Loucy (cell line): ENCODE results near the gene PITPNB.

Experiments
- H2AFZ ChIP-seq: fragments of 200-600 bp; sonication (generic); 2 replicates; pipeline ENCODE4 v1.6.0; 2016; ENCODE audit warnings: antibody characterized with exemption, mild to moderate bottlenecking, low read length, moderate library complexity
- H3F3A ChIP-seq: fragments of 200-600 bp; 2 replicates; pipeline ENCODE4 v1.6.0; 2016; ENCODE audit warnings: antibody characterized with exemption, low read depth, mild to moderate bottlenecking
- H3K27me3 ChIP-seq: fragments of 200-600 bp; sonication (generic); 2 replicates; pipeline ENCODE4 v1.6.1; 2014; ENCODE audit warnings: low read length, mild to moderate bottlenecking; ENCODE audit not compliant: insufficient read depth, poor library complexity, severe bottlenecking
- H3K36me3 ChIP-seq: fragments of 200-600 bp; sonication (generic); 2 replicates; pipeline ENCODE4 v1.6.1; 2016; ENCODE audit warnings: low read length; ENCODE audit not compliant: insufficient read depth
- H3K4me1 ChIP-seq: fragments of 200-600 bp; sonication (generic); 2 replicates; pipeline ENCODE4 v1.5.1; 2014; ENCODE audit warnings: low read length, mild to moderate bottlenecking; ENCODE audit not compliant: insufficient read depth, poor library complexity, severe bottlenecking
- H3K4me2 ChIP-seq: fragments of 200-600 bp; sonication (generic); 2 replicates; pipeline ENCODE4 v1.6.0; 2014; ENCODE audit warnings: antibody characterized with exemption, low read length, low read depth, mild to moderate bottlenecking; ENCODE audit not compliant: poor library complexity, severe bottlenecking
- H3K4me3 ChIP-seq: fragments of 200-600 bp; sonication (generic); 2 replicates; pipeline ENCODE4 v1.5.1; 2014; ENCODE audit warnings: low read length, mild to moderate bottlenecking, mixed read lengths; ENCODE audit not compliant: poor library complexity, severe bottlenecking
- H3K79me2 ChIP-seq: fragments of 200-600 bp; sonication (generic); 2 replicates; pipeline ENCODE4 v1.6.1; 2014; ENCODE audit warnings: low read length; ENCODE audit not compliant: insufficient read depth
- H3K9ac ChIP-seq: fragments of 200-600 bp; sonication (generic); 2 replicates; pipeline ENCODE4 v1.6.0; 2014; ENCODE audit warnings: mild to moderate bottlenecking, low read depth, low read length, moderate library complexity; ENCODE audit not compliant: poor library complexity, severe bottlenecking
- H3K9me2 ChIP-seq: fragments of 200-600 bp; sonication (generic); replicated peaks from 2 replicates; pipeline ENCODE4 v1.6.1; 2016; ENCODE audit warnings: low read depth, low read length, mixed read lengths
- H3K9me3 ChIP-seq: fragments of 200-600 bp; sonication (generic); 2 replicates; pipeline ENCODE4 v1.6.1; 2014; ENCODE audit warnings: mild to moderate bottlenecking, antibody characterized with exemption, low read length, low read depth; ENCODE audit not compliant: insufficient read depth
- H4K20me1 ChIP-seq: fragments of 200-600 bp; sonication (generic); 2 replicates; pipeline ENCODE4 v1.6.0; 2014; ENCODE audit warnings: antibody characterized with exemption, low read length, mild to moderate bottlenecking; ENCODE audit not compliant: insufficient read depth, poor library complexity, severe bottlenecking
- CTCF ChIP-seq: fragments of 200-600 bp; sonication (generic); conservative IDR thresholded peaks from 2 replicates; pipeline ENCODE4 v1.5.1; 2014; ENCODE audit warnings: mild to moderate bottlenecking, antibody characterized with exemption, low read length
- EZH2phosphoT487 ChIP-seq: fragments of 200-600 bp; IDR thresholded peaks from 2 replicates; pipeline ENCODE4 v1.6.1; 2018; ENCODE audit warnings: antibody characterized with exemption, mild to moderate bottlenecking, moderate library complexity, borderline replicate concordance

Gene PITPNB

GRCh38 chr22:27820896-27821866 is 97.9 kb downstream of the PITPNB start:
- Histone ChIP-seq H3K9ac (no peak overlapping the region), H3K36me3 (no peaks in the 10 kb centered on the region), H2AFZ (no peak overlapping the region), H3K4me2 (no peak overlapping the region), H3K9me2 (no peaks in the 10 kb centered on the region), H3K4me1 (no peaks in the 10 kb centered on the region), H3K27me3 (no peaks in the 10 kb centered on the region), H3K9me3 (no peaks in the 10 kb centered on the region), H4K20me1 (no peaks in the 10 kb centered on the region), H3K4me3 (no peak overlapping the region), H3K79me2 (no peaks in the 10 kb centered on the region), H3F3A (no peaks in the 10 kb centered on the region)
- TF ChIP-seq EZH2phosphoT487 (no peak), CTCF (no peak)

- H2AFZ ChIP-seq, result no peak overlapping the region
- TF ChIP-seq CTCF (no peak), EZH2phosphoT487 (no peak)
Measured at GRCh38 chr22:27816552-27816951, 102.5 kb downstream of the PITPNB start.

DNA sequence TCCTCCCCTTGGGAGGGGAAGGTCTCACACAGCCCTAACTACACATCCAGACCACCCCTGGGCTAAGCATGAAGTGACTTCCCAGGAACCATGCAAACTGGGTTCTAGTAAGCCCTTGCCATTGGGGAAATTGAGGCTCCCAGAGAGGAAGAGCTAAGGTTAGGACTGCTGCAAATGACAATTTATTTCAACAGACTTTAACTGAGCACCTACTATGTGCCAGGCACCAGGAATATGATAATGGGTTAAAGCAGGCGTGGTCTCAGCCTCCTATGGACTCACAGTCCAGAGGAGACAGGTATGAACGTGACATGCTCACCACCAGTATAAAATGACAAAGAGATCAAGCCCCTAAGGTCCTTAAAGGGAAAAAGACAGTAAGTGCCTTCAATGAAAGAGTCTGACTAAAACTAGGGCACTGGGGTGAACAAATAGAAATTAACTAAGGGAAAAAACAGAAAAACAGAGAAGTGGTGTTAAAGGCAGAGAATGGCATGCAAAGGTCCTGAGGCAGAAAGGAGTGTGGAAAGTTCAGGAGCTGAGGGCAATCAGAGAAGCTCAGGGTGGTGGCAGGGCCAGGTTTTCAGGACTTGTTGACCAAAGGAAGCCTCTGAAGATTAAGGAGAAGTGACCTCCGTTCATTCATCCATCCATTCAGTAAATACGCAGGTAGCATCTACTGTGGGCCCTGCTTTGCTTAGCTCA is 103.1 kb downstream of the PITPNB start:
- Histone ChIP-seq H3K36me3 (no peaks in the 10 kb centered on the region), H3K4me2 (no peak overlapping the region), H3K79me2 (no peaks in the 10 kb centered on the region), H3K9me3 (no peaks in the 10 kb centered on the region), H3K4me1 (no peaks in the 10 kb centered on the region), H4K20me1 (no peaks in the 10 kb centered on the region), H3K27me3 (no peaks in the 10 kb centered on the region), H3K9me2 (no peaks in the 10 kb centered on the region), H3F3A (no peaks in the 10 kb centered on the region), H2AFZ (no peak overlapping the region), H3K4me3 (no peak overlapping the region), H3K9ac (no peak overlapping the region)
- TF ChIP-seq EZH2phosphoT487, result no peak
- no peak for TF ChIP-seq CTCF

More at GRCh38 chr22:27816552-27816951, 102.5 kb downstream of the PITPNB start:
- H4K20me1 ChIP-seq, result no peaks in the 10 kb centered on the region
- no peaks in the 10 kb centered on the region for H3K36me3 ChIP-seq
- H3K4me2 ChIP-seq, result no peak overlapping the region
- no peaks in the 10 kb centered on the region for H3K9me2 ChIP-seq
- H3K9ac ChIP-seq, result no peak overlapping the region
- no peaks in the 10 kb centered on the region for H3K27me3 ChIP-seq
- no peaks in the 10 kb centered on the region for H3K4me1 ChIP-seq
- no peaks in the 10 kb centered on the region for H3F3A ChIP-seq
- no peaks in the 10 kb centered on the region for H3K79me2 ChIP-seq
- H3K4me3 ChIP-seq, result no peak overlapping the region
- H3K9me3 ChIP-seq, result no peaks in the 10 kb centered on the region
